HepG2 (cell line): ENCODE measurements around the gene CDC26. TPM values are rescaled to one million over a fixed set of nuclear protein-coding genes. Genes with fewer than 3 reads are reported as not detected.
A peak's percentile ranks its signal among the peaks of the same experiment; 100 is the strongest.

ENCODE experiments used
- ATAC-seq: fragments of 200-7000 bp; cut with Tn5 transposase; 3 replicates; pipeline ENCODE4 v1.9.1; 2020; ENCODE audit warnings: mild to moderate bottlenecking, moderate library complexity
- BruUV-seq: library from RNA; stranded (reverse); fragments of 400-500 nt; replicated peaks from 2 replicates; lab custom pipeline; 2021; lab: Mats Ljungman, UMichigan
- CTCF ChIA-PET: fragments of 300-600 bp; formaldehyde crosslinking; extraction: SDS; loops from one replicate; lab custom pipeline; 2021; ENCODE audit warnings: low total read pairs, inconsistent platforms, low intra/inter-chr PET ratio; lab: Yijun Ruan, JAX
- POLR2A ChIA-PET: fragments of 350-600 bp; sonication (Branson Sonifier 250); formaldehyde crosslinking; loops from one replicate; lab custom pipeline; 2020; ENCODE audit warnings: antibody characterized with exemption, inconsistent platforms; lab: Yijun Ruan, JAX
- DNase-seq: peaks from one replicate; pipeline ENCODE4 v3.0.0-alpha.2; 2015; ENCODE audit warnings: low spot score
- FAIRE-seq: peaks from 3 replicates; lab custom pipeline; 2011; peaks lifted over from hg19 to GRCh38; lab: Jason Lieb, UNC
- H2AFZ ChIP-seq: one replicate; pipeline ENCODE4 v1.6.1; 2011; ENCODE audit warnings: low read length, inconsistent platforms
- H3K27ac ChIP-seq: fragments of 300-600 bp; 3 replicates; pipeline ENCODE4 v1.8.0; 2011; ENCODE audit warnings: mixed run types, mild to moderate bottlenecking, mixed read lengths, low read length, inconsistent platforms; ENCODE audit not compliant: insufficient read depth; ENCODE audit errors: extremely low read length
- H3K27me3 ChIP-seq, 2 experiments: fragments of 200-600 bp in 1 of 2; 2 replicates in 1 of 2; 3 replicates in 1 of 2; pipeline versions ENCODE4 v1.6.0 to v1.8.0; 2011; ENCODE audit warnings: low read length in 2 of 2, mild to moderate bottlenecking in 2 of 2, moderate library complexity in 2 of 2, inconsistent platforms in 1 of 2; ENCODE audit not compliant: insufficient read depth in 2 of 2, control insufficient read depth in 1 of 2
- H3K36me3 ChIP-seq, 2 experiments: fragments of 200-600 bp in 1 of 2; replicated peaks in 1 of 2; 2 replicates in 1 of 2; 3 replicates in 1 of 2; pipeline versions ENCODE4 v1.5.1 to v1.8.0; 2011; ENCODE audit warnings: low read length in 2 of 2, inconsistent platforms in 1 of 2; ENCODE audit not compliant: insufficient read depth in 2 of 2, control insufficient read depth in 1 of 2
- H3K4me1 ChIP-seq: 2 replicates; pipeline ENCODE4 v1.5.1; 2012; ENCODE audit warnings: low read length, inconsistent platforms; ENCODE audit not compliant: insufficient read depth
- H3K4me2 ChIP-seq: 2 replicates; pipeline ENCODE4 v1.6.0; 2011; ENCODE audit warnings: low read depth, low read length, inconsistent platforms
- H3K4me3 ChIP-seq, 3 experiments: fragments of 200-600 bp in 1 of 3; sonication (generic), shearing (Covaris generic) in 1 of 3; replicated peaks in 1 of 3; 2 replicates each; pipeline ENCODE4 v1.5.1; 2011 to 2016; ENCODE audit warnings: low read length in 3 of 3, inconsistent platforms in 2 of 3, low read depth in 2 of 3, mild to moderate bottlenecking in 2 of 3, control low read depth in 1 of 3, mixed read lengths in 1 of 3; ENCODE audit not compliant: insufficient read depth in 1 of 3
- H3K79me2 ChIP-seq: one replicate; pipeline ENCODE4 v1.6.1; 2011; ENCODE audit warnings: low read length, inconsistent platforms; ENCODE audit not compliant: insufficient read depth
- H3K9ac ChIP-seq: 2 replicates; pipeline ENCODE4 v1.6.0; 2011; ENCODE audit warnings: mild to moderate bottlenecking, low read depth, low read length, inconsistent platforms; ENCODE audit not compliant: insufficient read depth
- H3K9me3 ChIP-seq: 2 replicates; pipeline ENCODE4 v1.5.1; 2012; ENCODE audit warnings: mild to moderate bottlenecking, low read length
- H4K20me1 ChIP-seq: 2 replicates; pipeline ENCODE4 v1.6.0; 2011; ENCODE audit warnings: inconsistent platforms, mild to moderate bottlenecking, low read length, moderate library complexity; ENCODE audit not compliant: insufficient read depth
- GZF1 ChIP-seq: sonication (generic); formaldehyde crosslinking; IDR thresholded peaks from 2 replicates; pipeline ENCODE4 v1.5.1; 2020; ENCODE audit warnings: mild to moderate bottlenecking, missing genetic modification reagents
- HDAC6 ChIP-seq: fragments of 200-600 bp; sonication (generic); IDR thresholded peaks from 2 replicates; pipeline ENCODE4 v1.7.0; 2017; ENCODE audit warnings: mild to moderate bottlenecking, antibody characterized with exemption, low read length, low read depth
- HNRNPK ChIP-seq: fragments of 200-400 bp; formaldehyde crosslinking; IDR thresholded peaks from 2 replicates; pipeline ENCODE4 v1.6.1; 2018; ENCODE audit warnings: low read length, low read depth, moderate library complexity, mild to moderate bottlenecking; ENCODE audit not compliant: poor library complexity, severe bottlenecking
- LCORL ChIP-seq, 2 experiments: fragments of 450-650 bp in 1 of 2; sonication (generic) in 1 of 2; formaldehyde crosslinking in 1 of 2; IDR thresholded peaks; 2 replicates each; pipeline versions ENCODE4 v1.5.0 to v1.6.1; 2017 to 2020; ENCODE audit warnings: antibody characterized with exemption in 1 of 2, missing genetic modification reagents in 1 of 2
- MNT ChIP-seq: fragments of 450-650 bp; IDR thresholded peaks from 2 replicates; pipeline ENCODE4 v1.6.1; 2016
- RBFOX2 ChIP-seq: fragments of 200-400 bp; formaldehyde crosslinking; IDR thresholded peaks from 2 replicates; pipeline ENCODE4 v1.6.1; 2017; ENCODE audit warnings: low read depth, mild to moderate bottlenecking, low read length
- TBP ChIP-seq: sonication (generic); formaldehyde crosslinking; IDR thresholded peaks from 2 replicates; pipeline ENCODE4 v1.5.0; 2020; ENCODE audit warnings: missing genetic modification reagents
- ZBTB14 ChIP-seq: sonication (generic); formaldehyde crosslinking; IDR thresholded peaks from 2 replicates; pipeline ENCODE4 v1.4.0; 2020; ENCODE audit warnings: missing genetic modification reagents
- ZNF414 ChIP-seq: sonication (generic); formaldehyde crosslinking; IDR thresholded peaks from 2 replicates; pipeline ENCODE4 v1.5.0; 2020; ENCODE audit warnings: missing genetic modification reagents
- ZNF562 ChIP-seq: sonication (generic); formaldehyde crosslinking; IDR thresholded peaks from 2 replicates; pipeline ENCODE4 v1.8.0; 2022; ENCODE audit warnings: missing genetic modification reagents, borderline replicate concordance
- ZNF710 ChIP-seq: sonication (generic); formaldehyde crosslinking; IDR thresholded peaks from 2 replicates; pipeline ENCODE4 v1.5.0; 2020; ENCODE audit warnings: mild to moderate bottlenecking, missing genetic modification reagents, borderline replicate concordance
- WGBS: methylation state at CpG from one replicate; pipeline ENCODE4 v1.1.6; 2017; ENCODE audit warnings: low lambda C conversion rate; 5-methylcytosine and 5-hydroxymethylcytosine counted together
- in situ Hi-C: cut with HindIII; loops from 2 replicates; pipeline ENCODE4 v1.10.0; 2017; ENCODE audit warnings: low pct_unique_long_range_greater_than_20kb; ENCODE audit not compliant: extremely low pct_ligation_motif_present
- intact Hi-C: fragments of 100-400 bp; cut with micrococcal nuclease; formaldehyde crosslinking; loops from one replicate; pipeline ENCODE4 v1.10.0; 2022; ENCODE audit not compliant: unreplicated experiment
- polyA plus RNA-seq, 8 experiments: library from polyadenylated mRNA; depleted of rRNA in 3 of 8; stranded (reverse) in 7 of 8; unstranded in 1 of 8; fragments of >200 nt; fragmentation: Illumina TruSeq in 4 of 8; extraction: Trizol in 4 of 8; gene quantifications; 2 replicates each; pipeline versions ENCODE4 v1.2.1 to v1.2.3, GENCODE V29; 2011 to 2016; ENCODE audit warnings: low read depth in 4 of 8, missing spikeins in 1 of 8, mixed read lengths in 1 of 8; ENCODE audit not compliant: insufficient read depth in 1 of 8
- total RNA-seq, 5 experiments: library from RNA; depleted of rRNA; stranded (reverse); fragments of >200 nt; fragmentation: Illumina TruSeq; extraction: Trizol; gene quantifications; 2 replicates each; pipeline ENCODE4 v1.2.3, GENCODE V29; 2016; ENCODE audit warnings: low read depth in 1 of 5

Gene CDC26
- total and polyA plus RNA-seq, 2 of the 13 experiments (the other 11 are each of a cell fraction or from before 2014, with no cell fraction given), result 26.6 to 57.9 TPM

GRCh38 chr9:113247640-113248039 lies 27.7 kb downstream of the CDC26 start:
- H3K27ac ChIP-seq, result no peak overlapping the region
- H3K9me3 ChIP-seq, result no peaks in the 10 kb centered on the region
- ATAC-seq, result no peak
- peaks cover 44% of the 10 kb centered on the region for H3K79me2 ChIP-seq
- FAIRE-seq, result no peak
- no peak overlapping the region for H3K4me2 ChIP-seq
- H3K9ac ChIP-seq, result no peak overlapping the region
- H4K20me1 ChIP-seq, result peaks cover 17% of the 10 kb centered on the region
- H3K27me3 ChIP-seq, result no peaks in the 10 kb centered on the region
- in situ Hi-C loops, result no loop called here
- no peak for DNase-seq
- no peaks in the 10 kb centered on the region for H3K4me1 ChIP-seq
- CTCF ChIA-PET, result no interaction called here
- H3K4me3 ChIP-seq, result no peak overlapping the region
- TF ChIP-seq LCORL (IDR thresholded peaks at IDR 0.05) (0 out of 2 replicates have a peak, but pooled peaks have one; percentile 51), LCORL (CRISPR knock-in tag; IDR thresholded peaks at IDR 0.05) (no peak), ZNF562 (CRISPR knock-in tag) (no peak)
- H2AFZ ChIP-seq, result no peak overlapping the region
- H3K36me3 ChIP-seq, result peaks cover 2 to 4% of the 10 kb centered on the region in 2 experiments; a peak in 3 of 5 replicates
- intact Hi-C loops, result no loop called here
- no TSS peak for BruUV-seq
- POLR2A ChIA-PET, result no interaction called here

- Histone ChIP-seq H3K4me2 (no peak overlapping the region), H2AFZ (no peak overlapping the region), H3K27ac (no peak overlapping the region), H3K9me3 (no peaks in the 10 kb centered on the region), H3K36me3 (peaks cover 2 to 4% of the 10 kb centered on the region in 2 experiments; a peak in 2 of 5 replicates), H3K27me3 (no peaks in the 10 kb centered on the region), H3K4me1 (no peaks in the 10 kb centered on the region), H4K20me1 (peaks cover 22% of the 10 kb centered on the region), H3K4me3 (no peak overlapping the region), H3K9ac (no peak overlapping the region), H3K79me2 (peaks cover 47% of the 10 kb centered on the region)
- CTCF ChIA-PET, result no interaction called here
- in situ Hi-C loops (no loop called here), intact Hi-C loops (no loop called here)
- no peak for ATAC-seq
- POLR2A ChIA-PET, result no interaction called here
- TF ChIP-seq HNRNPK (no peak), ZNF414 (CRISPR knock-in tag) (no peak), RBFOX2 (no peak), GZF1 (CRISPR knock-in tag) (no peak), MNT (no peak), ZBTB14 (CRISPR knock-in tag) (no peak), HDAC6 (no peak), TBP (CRISPR knock-in tag) (no peak), ZNF710 (CRISPR knock-in tag) (no peak)
- FAIRE-seq, result no peak
- no TSS peak for BruUV-seq
- no peak for DNase-seq
- 91% methylated on average over 6 of the region's 6 CpGs for WGBS
Measured at GRCh38 chr9:113246928-113247327, 28.4 kb downstream of the CDC26 start.
